ENCODE data around the gene RUFY1. TPM values are rescaled to one million over a fixed set of nuclear protein-coding genes. Genes with fewer than 3 reads are reported as not detected.

The RUFY1 gene
- total RNA-seq, 1 experiment from 2014 or later: 45.7 TPM

GRCh38 chr5:179558932-179559283 lies 8.6 kb downstream of the RUFY1 start:
- H4K91ac ChIP-seq (ENCODE audit: insufficient read length, low read depth, low read length): no peak overlapping the region
- H2BK15ac ChIP-seq (ENCODE audit: low read depth, low read length): no peak overlapping the region
- H4K20me1 ChIP-seq (ENCODE audit: control insufficient read depth, insufficient read depth, insufficient read length): no peaks in the 10 kb centered on the region
- peak overlapping the region; percentile 91 for H3T11ph ChIP-seq (ENCODE audit: low read length)
- H3K79me2 ChIP-seq (ENCODE audit: insufficient read depth, low read length): peaks cover 5% of the 10 kb centered on the region
- peak overlapping the region; percentile 85 for H3K4me2 ChIP-seq (ENCODE audit: insufficient read depth, insufficient read length, low read length)
- no peak for TF ChIP-seq CTCF (conservative IDR thresholded peaks at IDR 0.05)
- no peaks in the 10 kb centered on the region for H3K9me3 ChIP-seq (ENCODE audit: control insufficient read depth, low read depth, low read length)
- H3K27me3 ChIP-seq (ENCODE audit: insufficient read depth, low read length): no peaks in the 10 kb centered on the region
- H3K23me2 ChIP-seq (ENCODE audit: insufficient read length, low read depth, low read length, poor library complexity, severe bottlenecking): peaks cover 10% of the 10 kb centered on the region
- no peaks in the 10 kb centered on the region for H3K4me1 ChIP-seq (ENCODE audit: insufficient read depth, low read length)
- H2BK20ac ChIP-seq (ENCODE audit: low read depth, low read length, poor library complexity, severe bottlenecking): no peak overlapping the region
- Mint-ChIP-seq H3K4me3 (peak overlapping the region; percentile 89 to 91), H3K9me3 (no peaks in the 10 kb centered on the region), H3K4me1 (peaks cover 23 to 25% of the 10 kb centered on the region in 2 experiments), H3K27ac (peak overlapping the region; percentile 99 to 100 (median 99)), H3K36me3 (ENCODE audit: insufficient read depth in 1 of 3, low read depth in 3 of 3) (peaks cover 16 to 44% (median 39%) of the 10 kb centered on the region in 3 experiments; a peak in 6 of 7 replicates), H3K27me3 (ENCODE audit: low read depth) (no peaks in the 10 kb centered on the region)
- peak overlapping the region; percentile 90 for H3K18ac ChIP-seq (ENCODE audit: insufficient read length, low read depth, low read length)
- H2BK5ac ChIP-seq (ENCODE audit: insufficient read length, low read length): peak overlapping the region; percentile 5
- peak overlapping the region; percentile 80; the same call in 1 of the 2 replicates for H3K14ac ChIP-seq (ENCODE audit: insufficient read depth, low read length)
- peak overlapping the region; percentile 62 for H2BK120ac ChIP-seq (ENCODE audit: low read depth, low read length, poor library complexity, severe bottlenecking)
- H3K79me1 ChIP-seq (ENCODE audit: insufficient read depth, low read depth, low read length, poor library complexity, severe bottlenecking): peaks cover 1% of the 10 kb centered on the region
- peak overlapping the region; percentile 2 for H3K56ac ChIP-seq (ENCODE audit: insufficient read length, low read depth, low read length)
- H4K8ac ChIP-seq (replicated peaks; ENCODE audit: insufficient read length, low read depth, low read length): no peak overlapping the region
- no peak overlapping the region for H2AK5ac ChIP-seq (ENCODE audit: insufficient read length, low read length)
- DNase-seq: peak; percentile 71
- H2AFZ ChIP-seq (ENCODE audit: low read length): no peak overlapping the region
- peak overlapping the region; percentile 3 for H4K5ac ChIP-seq (ENCODE audit: insufficient read length, low read depth, low read length)
- no peak overlapping the region for H3K23ac ChIP-seq (ENCODE audit: insufficient read length, low read depth, low read length)
- H3K4ac ChIP-seq (ENCODE audit: low read depth, low read length): peak overlapping the region; percentile 77; the same call in 1 of the 2 replicates
- peak overlapping the region; percentile 94 for H3K27ac ChIP-seq (ENCODE audit: insufficient read length, low read depth, low read length)
- no CpG with 5 or more reads among the region's 14 CpGs for WGBS (ENCODE audit: extremely low coverage, insufficient read length, low lambda C conversion rate)
- no peak overlapping the region for H2BK12ac ChIP-seq (ENCODE audit: insufficient read length, low read depth, low read length)
- H3K9ac ChIP-seq (ENCODE audit: extremely low read depth, insufficient read length, low read length): peak overlapping the region; percentile 93

All from H9 (cell line).